HL-60/S4 treated with phorbol 12-myristate 13-acetate at 8.2 ng/mL for 4 days and 3 days (cell line): ENCODE data around the gene CERS6.

Experiments used
- in situ Hi-C: fragments of 300-500 bp; cut with MboI; formaldehyde crosslinking; loops from 2 replicates; pipeline ENCODE4 v1.15.0; 2022; ENCODE audit warnings: low sequenced_read_pairs

The CERS6 gene

GRCh38 chr2:168565112-168565511 lies 109.0 kb downstream of the CERS6 start:
- in situ Hi-C loops: no loop called here

GRCh38 chr2:168565512-168565911 lies 109.4 kb downstream of the CERS6 start:
- in situ Hi-C loops: no loop called here

GRCh38 chr2:168566974-168567665 lies 111.0 kb downstream of the CERS6 start:
- in situ Hi-C loops: no loop called here

DNA sequence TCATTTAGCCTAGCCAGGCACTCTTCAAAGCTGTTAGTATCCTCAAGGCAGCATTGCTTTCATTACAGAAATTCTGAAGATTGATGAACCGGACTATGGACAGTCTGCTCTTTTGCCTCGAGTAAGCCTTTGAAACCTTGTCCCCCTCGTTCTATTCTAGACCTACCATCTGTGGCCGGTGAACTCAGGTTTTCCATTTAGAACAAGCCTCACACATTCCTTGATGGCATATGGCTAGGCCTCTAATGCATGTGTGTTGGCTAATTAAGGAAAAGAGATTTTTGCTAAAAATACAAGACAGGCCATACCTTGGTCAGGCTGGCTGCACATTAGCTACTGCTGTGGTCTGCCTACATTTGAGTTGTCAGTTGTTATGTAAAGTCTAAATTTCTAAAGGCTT lies 111.8 kb downstream of the CERS6 start:
- in situ Hi-C loops: no loop called here

DNA sequence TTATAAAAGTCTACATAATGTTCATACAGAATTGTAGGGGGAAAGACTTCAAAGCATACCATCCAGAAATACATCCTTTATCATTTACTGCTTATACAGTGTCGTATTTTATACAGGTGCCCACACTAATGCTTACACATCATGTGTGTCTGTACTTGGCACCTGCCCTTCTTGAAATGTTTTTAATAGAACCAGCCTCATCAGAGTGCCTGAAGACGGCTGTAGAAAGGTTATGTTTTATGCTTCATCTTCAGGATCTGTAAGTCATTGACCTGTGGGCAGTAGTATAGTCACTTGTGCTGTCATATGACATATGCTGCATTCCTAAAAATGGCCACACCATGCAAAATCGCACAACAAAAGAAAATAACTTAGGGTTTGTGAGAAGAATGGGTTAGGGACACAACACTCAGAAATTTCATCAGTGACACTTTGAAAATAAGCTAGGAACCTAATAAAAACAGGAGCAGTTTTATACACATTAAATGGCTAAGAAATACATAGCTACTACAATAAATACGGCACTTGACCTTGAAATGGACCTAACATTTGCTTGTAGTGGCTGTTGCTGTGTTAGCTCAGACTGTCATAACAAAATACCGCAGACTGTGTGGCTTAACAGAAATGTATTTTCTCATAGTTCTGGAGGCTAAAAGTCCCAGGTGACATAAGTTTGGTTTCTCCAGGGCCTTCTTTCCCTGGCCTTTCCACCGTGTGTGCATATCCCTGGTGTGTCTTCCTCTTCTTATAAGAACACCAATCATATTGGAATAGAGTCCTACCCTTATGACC lies 112.6 kb downstream of the CERS6 start:
- in situ Hi-C loops: no loop called here

GRCh38 chr2:168571061-168571460 lies 115.0 kb downstream of the CERS6 start:
- in situ Hi-C loops: no loop called here

- in situ Hi-C loops: no loop called here
These were observed 117.2 kb downstream of the CERS6 start for GRCh38 chr2:168573128-168573903.

- in situ Hi-C loops: no loop called here
These were observed 119.0 kb downstream of the CERS6 start for GRCh38 chr2:168574856-168575630.

DNA sequence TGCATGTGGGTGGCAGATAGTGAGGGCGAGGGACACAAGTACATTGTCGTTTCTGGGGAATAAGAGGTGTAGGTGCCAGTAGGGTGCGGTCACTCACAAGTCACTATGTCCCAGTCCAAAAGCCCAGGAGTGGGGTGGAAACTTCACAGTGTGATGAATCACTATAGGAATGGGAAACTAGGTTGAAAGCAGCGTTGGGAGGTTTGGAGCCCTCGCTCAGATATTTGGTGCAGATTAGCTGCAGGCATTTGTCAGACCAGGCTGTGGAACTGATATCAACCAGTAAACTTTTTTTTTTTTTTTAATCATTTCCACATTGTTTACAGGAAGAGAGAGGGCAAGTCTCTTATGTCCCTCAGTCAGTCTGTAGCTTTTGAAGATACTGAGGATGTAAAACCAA lies 121.8 kb downstream of the CERS6 start:
- in situ Hi-C loops: no loop called here

GRCh38 chr2:168583064-168583709 lies 127.1 kb downstream of the CERS6 start:
- in situ Hi-C loops: no loop called here

GRCh38 chr2:168583710-168584521 lies 127.8 kb downstream of the CERS6 start:
- in situ Hi-C loops: no loop called here

GRCh38 chr2:168584911-168585310 lies 128.8 kb downstream of the CERS6 start:
- in situ Hi-C loops: no loop called here

DNA sequence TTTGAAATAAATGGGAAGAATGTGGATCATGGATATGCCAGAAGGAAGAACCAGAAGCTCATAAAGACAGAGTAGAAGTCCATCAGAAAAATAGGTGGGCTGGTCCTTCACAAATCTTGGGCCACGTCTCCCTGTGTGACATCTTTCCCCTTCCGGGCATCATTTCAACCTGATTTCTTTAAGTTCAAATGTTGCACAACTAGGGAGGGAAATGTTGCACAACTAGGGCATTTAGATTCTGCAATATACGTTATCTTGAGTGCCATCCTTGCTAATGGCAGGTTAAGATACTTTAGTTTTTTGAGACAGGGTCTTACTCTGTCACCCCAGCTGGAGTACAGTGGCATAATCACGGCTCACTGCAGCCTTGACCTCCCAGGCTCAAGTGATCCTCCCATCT lies 129.6 kb downstream of the CERS6 start:
- in situ Hi-C loops: no loop called here

DNA sequence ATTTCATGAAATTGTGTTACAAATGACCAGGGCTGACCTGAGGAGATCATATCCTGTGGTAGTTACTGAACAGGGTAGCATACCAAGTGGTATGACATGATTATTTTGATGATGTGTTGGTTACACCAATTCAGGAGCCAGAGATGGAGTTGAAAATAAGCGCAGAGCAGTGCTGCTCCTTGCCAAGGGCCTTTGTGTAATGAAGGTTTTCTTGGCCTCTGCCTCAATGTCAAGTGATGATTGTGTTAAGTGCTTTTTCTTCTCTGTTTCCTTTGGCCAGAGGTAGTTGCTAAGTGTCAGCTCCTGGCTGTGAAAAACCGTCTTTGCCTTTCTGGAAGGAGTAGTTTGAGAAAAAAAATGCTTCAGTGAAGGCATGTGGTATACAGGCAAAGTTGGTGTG lies 131.2 kb downstream of the CERS6 start:
- in situ Hi-C loops: no loop called here

DNA sequence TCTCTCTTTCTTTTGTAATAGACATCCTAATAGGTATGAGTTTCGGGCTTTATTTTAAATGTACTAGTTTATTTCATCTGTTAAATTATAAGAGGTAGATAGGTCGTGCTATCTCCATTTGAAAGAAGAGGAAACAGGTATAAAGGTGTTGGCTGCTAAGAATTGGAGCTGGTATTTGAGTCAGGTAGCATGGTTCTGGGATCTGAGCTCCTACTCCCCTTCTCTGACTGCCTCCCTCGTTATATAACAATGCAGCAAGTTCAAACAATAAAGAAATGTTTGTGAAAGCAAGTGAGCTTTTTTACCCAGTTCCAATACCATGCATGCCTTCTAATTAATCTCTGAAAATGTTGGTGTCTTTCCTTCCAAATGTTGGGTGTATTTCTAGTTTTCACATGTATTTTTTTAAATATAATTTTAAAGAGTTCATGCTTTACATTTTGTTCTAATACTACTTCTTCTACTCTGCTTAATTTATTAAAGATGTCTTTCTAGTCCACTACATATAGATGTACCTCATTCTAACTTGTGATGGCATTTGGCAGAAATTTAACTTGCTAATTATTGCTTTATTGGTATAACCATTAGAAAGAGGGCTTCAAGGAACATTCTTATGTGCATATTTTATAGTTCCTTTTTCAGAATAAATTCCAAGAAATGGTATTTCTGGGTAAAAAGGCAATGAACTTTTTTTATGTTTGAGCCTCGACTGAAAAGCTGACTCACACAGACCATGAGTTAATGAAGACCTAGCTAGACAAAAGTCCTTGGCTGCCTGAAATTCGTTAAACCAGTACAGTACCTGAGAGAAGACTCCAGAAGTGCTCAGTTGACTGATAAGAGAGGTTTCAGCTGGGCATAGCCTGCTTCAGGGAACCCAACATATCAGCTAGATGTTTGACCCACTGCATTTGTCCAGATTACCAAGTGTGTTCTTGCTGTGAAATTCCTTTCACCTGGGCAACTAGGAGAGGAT lies 133.5 kb downstream of the CERS6 start:
- in situ Hi-C loops: no loop called here

DNA sequence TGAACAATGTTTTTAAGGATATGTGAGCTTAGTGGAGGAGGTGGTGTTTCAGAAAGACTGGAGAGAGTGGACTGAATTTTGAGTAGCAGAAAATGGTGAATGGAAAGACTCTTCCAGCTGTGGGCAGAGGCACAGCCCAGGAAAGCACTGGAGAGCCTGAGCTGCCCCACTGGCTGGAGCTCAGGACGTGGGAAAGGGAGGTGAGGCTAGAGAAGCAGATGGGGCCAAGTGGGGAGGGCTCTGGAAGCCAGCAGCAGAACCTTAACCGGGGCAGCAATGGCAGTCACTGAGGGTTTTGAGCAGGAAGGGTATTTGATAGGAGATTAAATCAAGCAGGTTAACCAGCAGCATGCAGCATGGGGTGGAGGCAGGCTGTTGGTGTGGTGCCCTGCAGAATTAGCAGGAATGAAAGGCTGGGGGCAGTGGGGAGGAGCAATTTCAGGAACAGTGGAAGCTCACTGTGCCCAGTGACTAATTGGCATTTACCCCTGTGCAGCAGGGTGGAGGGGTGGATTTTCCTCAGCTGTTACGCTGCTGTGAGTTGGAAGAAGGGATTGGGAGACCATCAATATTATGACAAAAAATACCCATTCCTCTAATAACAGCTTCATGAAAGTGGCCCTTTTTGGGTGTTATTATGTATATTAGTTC lies 136.2 kb downstream of the CERS6 start:
- in situ Hi-C loops: no loop called here

DNA sequence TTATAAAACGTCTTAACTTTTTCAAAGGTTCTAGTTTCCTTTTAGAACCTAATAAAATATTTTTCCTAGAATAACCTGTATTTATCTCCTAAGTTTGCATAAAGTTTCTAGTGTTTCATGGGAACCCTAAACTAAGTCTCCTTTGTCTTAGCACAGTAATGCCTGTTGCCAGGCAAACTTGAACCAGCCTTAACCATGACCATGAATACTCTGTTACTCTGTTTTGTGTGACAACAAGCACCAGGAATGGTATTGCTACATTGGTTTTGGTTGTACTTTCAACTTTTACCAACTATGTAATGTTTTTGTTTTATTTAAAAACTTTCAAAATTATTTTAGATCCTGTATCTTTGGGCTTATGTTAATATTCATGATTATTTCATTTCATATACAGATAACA lies 137.6 kb downstream of the CERS6 start:
- in situ Hi-C loops: no loop called here

GRCh38 chr2:168594778-168595177 lies 138.7 kb downstream of the CERS6 start:
- in situ Hi-C loops: no loop called here
